Measurements from ENCODE around the gene FBP1.
A peak's percentile ranks its signal among the peaks of the same experiment; 100 is the strongest.
"Not testable (repeated sequence)": the region's sequence is repeated elsewhere in the genome, so short reads cannot be mapped to it uniquely, and the experiment has no call there.

FBP1 gene

GRCh38 chr9:94568250-94568889 lies 70.9 kb downstream of the FBP1 start:
- Histone ChIP-seq H3K4me1 (ENCODE audit: control extremely low read depth in 1 of 4, control insufficient read depth in 4 of 4, insufficient read depth in 4 of 4, low read length in 3 of 4) (no peaks in the 10 kb centered on the region), H3K27ac (ENCODE audit: insufficient read depth in 1 of 2, low read depth in 1 of 2, low read length in 2 of 2, poor library complexity in 1 of 2, severe bottlenecking in 2 of 2) (no peak overlapping the region), H3K9me3 (ENCODE audit: control extremely low read depth in 1 of 5, control insufficient read depth in 4 of 5, insufficient read depth in 2 of 5, low read depth in 1 of 5, low read length in 4 of 5) (no peaks in the 10 kb centered on the region), H3K4me3 (ENCODE audit: control insufficient read depth in 1 of 7, extremely low read depth in 1 of 7, insufficient read depth in 4 of 7, low read depth in 2 of 7, low read length in 6 of 7) (no peak overlapping the region), H3K27me3 (replicated peaks in 2 of 5; ENCODE audit: control insufficient read depth in 4 of 5, insufficient read depth in 5 of 5, low read length in 4 of 5) (peaks cover 0 to 7% (median 0%) of the 10 kb centered on the region in 5 experiments), H3K36me3 (ENCODE audit: control insufficient read depth in 4 of 4, insufficient read depth in 4 of 4, low read length in 3 of 4) (no peaks in the 10 kb centered on the region)
- WGBS (ENCODE audit: insufficient coverage) = 50% methylated on average over 2 of the region's 3 CpGs
- DNase-seq = no peak
- ChIA-PET CTCF (no interaction called here), POLR2A (no interaction called here)

GRCh38 chr9:94567271-94567670 lies 72.0 kb downstream of the FBP1 start:
- H3K27me3 ChIP-seq (replicated peaks in 2 of 5; ENCODE audit: control insufficient read depth in 4 of 5, insufficient read depth in 5 of 5, low read length in 4 of 5) = peaks cover 0 to 7% (median 0%) of the 10 kb centered on the region in 5 experiments
- no peak overlapping the region for H3K4me3 ChIP-seq (ENCODE audit: control insufficient read depth in 1 of 7, extremely low read depth in 1 of 7, insufficient read depth in 4 of 7, low read depth in 2 of 7, low read length in 6 of 7)
- DNase-seq = no peak
- ChIA-PET CTCF (no interaction called here), POLR2A (no interaction called here)
- no peaks in the 10 kb centered on the region for H3K4me1 ChIP-seq (ENCODE audit: control extremely low read depth in 1 of 4, control insufficient read depth in 4 of 4, insufficient read depth in 4 of 4, low read length in 3 of 4)
- 100% methylated on average over 1 of the region's 2 CpGs for WGBS (ENCODE audit: insufficient coverage)
- no peak overlapping the region for H3K27ac ChIP-seq (ENCODE audit: insufficient read depth in 1 of 2, low read depth in 1 of 2, low read length in 2 of 2, poor library complexity in 1 of 2, severe bottlenecking in 2 of 2)
- no peaks in the 10 kb centered on the region for H3K9me3 ChIP-seq (ENCODE audit: control extremely low read depth in 1 of 5, control insufficient read depth in 4 of 5, insufficient read depth in 2 of 5, low read depth in 1 of 5, low read length in 4 of 5)
- H3K36me3 ChIP-seq (ENCODE audit: control insufficient read depth in 4 of 4, insufficient read depth in 4 of 4, low read length in 3 of 4) = no peaks in the 10 kb centered on the region

- Histone ChIP-seq H3K4me3 (ENCODE audit: control insufficient read depth in 1 of 7, extremely low read depth in 1 of 7, insufficient read depth in 4 of 7, low read depth in 2 of 7, low read length in 6 of 7) (no peak overlapping the region), H3K27ac (ENCODE audit: insufficient read depth in 1 of 2, low read depth in 1 of 2, low read length in 2 of 2, poor library complexity in 1 of 2, severe bottlenecking in 2 of 2) (no peak overlapping the region), H3K9me3 (ENCODE audit: control extremely low read depth in 1 of 5, control insufficient read depth in 4 of 5, insufficient read depth in 2 of 5, low read depth in 1 of 5, low read length in 4 of 5) (no peaks in the 10 kb centered on the region), H3K36me3 (ENCODE audit: control insufficient read depth in 4 of 4, insufficient read depth in 4 of 4, low read length in 3 of 4) (no peaks in the 10 kb centered on the region), H3K27me3 (replicated peaks in 2 of 5; ENCODE audit: control insufficient read depth in 4 of 5, insufficient read depth in 5 of 5, low read length in 4 of 5) (peaks cover 0 to 5% (median 0%) of the 10 kb centered on the region in 5 experiments), H3K4me1 (ENCODE audit: control extremely low read depth in 1 of 4, control insufficient read depth in 4 of 4, insufficient read depth in 4 of 4, low read length in 3 of 4) (no peaks in the 10 kb centered on the region)
- POLR2A ChIA-PET = no interaction called here
- no peak for DNase-seq
- CTCF ChIA-PET = no interaction called here
These were observed 72.8 kb downstream of the FBP1 start for GRCh38 chr9:94566550-94566949.

- H3K27me3 ChIP-seq (replicated peaks in 2 of 5; ENCODE audit: control insufficient read depth in 4 of 5, insufficient read depth in 5 of 5, low read length in 4 of 5); POLR2A ChIA-PET; H3K9me3 ChIP-seq (ENCODE audit: control extremely low read depth in 1 of 5, control insufficient read depth in 4 of 5, insufficient read depth in 2 of 5, low read depth in 1 of 5, low read length in 4 of 5); H3K4me1 ChIP-seq (ENCODE audit: control extremely low read depth in 1 of 4, control insufficient read depth in 4 of 4, insufficient read depth in 4 of 4, low read length in 3 of 4); H3K36me3 ChIP-seq (ENCODE audit: control insufficient read depth in 4 of 4, insufficient read depth in 4 of 4, low read length in 3 of 4); H3K4me3 ChIP-seq (ENCODE audit: control insufficient read depth in 1 of 7, extremely low read depth in 1 of 7, insufficient read depth in 4 of 7, low read depth in 2 of 7, low read length in 6 of 7); CTCF ChIA-PET; H3K27ac ChIP-seq (ENCODE audit: insufficient read depth in 1 of 2, low read depth in 1 of 2, low read length in 2 of 2, poor library complexity in 1 of 2, severe bottlenecking in 2 of 2); DNase-seq: not testable (repeated sequence)
- WGBS (ENCODE audit: insufficient coverage) = 100% methylated on average over 1 of the region's 3 CpGs
These were observed 75.0 kb downstream of the FBP1 start for GRCh38 chr9:94564279-94564678.

GRCh38 chr9:94563548-94563947 lies 75.8 kb downstream of the FBP1 start:
- POLR2A ChIA-PET = no interaction called here

GRCh38 chr9:94560237-94560636 lies 79.1 kb downstream of the FBP1 start:
- CTCF ChIA-PET = no interaction called here
- POLR2A ChIA-PET = no interaction called here

More at GRCh38 chr9:94563548-94563947, 75.8 kb downstream of the FBP1 start:
- Histone ChIP-seq H3K9me3 (ENCODE audit: control extremely low read depth in 1 of 5, control insufficient read depth in 4 of 5, insufficient read depth in 2 of 5, low read depth in 1 of 5, low read length in 4 of 5) (no peaks in the 10 kb centered on the region), H3K4me1 (ENCODE audit: control extremely low read depth in 1 of 4, control insufficient read depth in 4 of 4, insufficient read depth in 4 of 4, low read length in 3 of 4) (no peaks in the 10 kb centered on the region), H3K27ac (ENCODE audit: insufficient read depth in 1 of 2, low read depth in 1 of 2, low read length in 2 of 2, poor library complexity in 1 of 2, severe bottlenecking in 2 of 2) (no peak overlapping the region), H3K36me3 (ENCODE audit: control insufficient read depth in 4 of 4, insufficient read depth in 4 of 4, low read length in 3 of 4) (no peaks in the 10 kb centered on the region), H3K4me3 (ENCODE audit: control insufficient read depth in 1 of 7, extremely low read depth in 1 of 7, insufficient read depth in 4 of 7, low read depth in 2 of 7, low read length in 6 of 7) (no peak overlapping the region), H3K27me3 (replicated peaks in 2 of 5; ENCODE audit: control insufficient read depth in 4 of 5, insufficient read depth in 5 of 5, low read length in 4 of 5) (peaks cover 0 to 1% (median 0%) of the 10 kb centered on the region in 5 experiments)
- CTCF ChIA-PET = no interaction called here
- 0% methylated on average over 1 of the region's 2 CpGs for WGBS (ENCODE audit: insufficient coverage)
- peak in 2 of 3 donors; percentile 22 to 44 for DNase-seq

GRCh38 chr9:94557376-94557775 lies 81.9 kb downstream of the FBP1 start:
- Histone ChIP-seq H3K27ac (ENCODE audit: insufficient read depth in 1 of 2, low read depth in 1 of 2, low read length in 2 of 2, poor library complexity in 1 of 2, severe bottlenecking in 2 of 2) (no peak overlapping the region), H3K4me3 (ENCODE audit: control insufficient read depth in 1 of 7, extremely low read depth in 1 of 7, insufficient read depth in 4 of 7, low read depth in 2 of 7, low read length in 6 of 7) (no peak overlapping the region), H3K4me1 (ENCODE audit: control extremely low read depth in 1 of 4, control insufficient read depth in 4 of 4, insufficient read depth in 4 of 4, low read length in 3 of 4) (no peaks in the 10 kb centered on the region), H3K27me3 (replicated peaks in 2 of 5; ENCODE audit: control insufficient read depth in 4 of 5, insufficient read depth in 5 of 5, low read length in 4 of 5) (peaks cover 0 to 18% (median 0%) of the 10 kb centered on the region in 5 experiments), H3K36me3 (ENCODE audit: control insufficient read depth in 4 of 4, insufficient read depth in 4 of 4, low read length in 3 of 4) (no peaks in the 10 kb centered on the region), H3K9me3 (ENCODE audit: control extremely low read depth in 1 of 5, control insufficient read depth in 4 of 5, insufficient read depth in 2 of 5, low read depth in 1 of 5, low read length in 4 of 5) (no peaks in the 10 kb centered on the region)
- POLR2A ChIA-PET = no interaction called here
- no peak for DNase-seq
- CTCF ChIA-PET = no interaction called here
- WGBS (ENCODE audit: insufficient coverage) = 83% methylated on average over 2 of the region's 4 CpGs

More at GRCh38 chr9:94560237-94560636, 79.1 kb downstream of the FBP1 start:
- Histone ChIP-seq H3K9me3 (ENCODE audit: control extremely low read depth in 1 of 5, control insufficient read depth in 4 of 5, insufficient read depth in 2 of 5, low read depth in 1 of 5, low read length in 4 of 5) (no peaks in the 10 kb centered on the region), H3K27ac (ENCODE audit: insufficient read depth in 1 of 2, low read depth in 1 of 2, low read length in 2 of 2, poor library complexity in 1 of 2, severe bottlenecking in 2 of 2) (no peak overlapping the region), H3K4me1 (ENCODE audit: control extremely low read depth in 1 of 4, control insufficient read depth in 4 of 4, insufficient read depth in 4 of 4, low read length in 3 of 4) (no peaks in the 10 kb centered on the region), H3K36me3 (ENCODE audit: control insufficient read depth in 4 of 4, insufficient read depth in 4 of 4, low read length in 3 of 4) (no peaks in the 10 kb centered on the region), H3K27me3 (replicated peaks in 2 of 5; ENCODE audit: control insufficient read depth in 4 of 5, insufficient read depth in 5 of 5, low read length in 4 of 5) (peaks cover 0 to 9% (median 1%) of the 10 kb centered on the region in 5 experiments), H3K4me3 (ENCODE audit: control insufficient read depth in 1 of 7, extremely low read depth in 1 of 7, insufficient read depth in 4 of 7, low read depth in 2 of 7, low read length in 6 of 7) (no peak overlapping the region)
- no peak for DNase-seq
- 100% methylated on average over 2 of the region's 6 CpGs for WGBS (ENCODE audit: insufficient coverage)
